Breast epithelium (tissue), 4 donors: ENCODE measurements around the gene POLN. TPM values are rescaled to one million over a fixed set of nuclear protein-coding genes. Genes with fewer than 3 reads are reported as not detected.
A peak's percentile ranks its signal among the peaks of the same experiment; 100 is the strongest.

Experiments
- DNase-seq, 2 donors: peaks; one replicate each; pipeline ENCODE4 v3.0.0-alpha.2; 2019; ENCODE audit warnings: low spot score in 2 of 2
- H3K27ac ChIP-seq, 2 donors: fragments of 200-600 bp; sonication (generic) in 1 of 2; one replicate each; pipeline ENCODE4 v1.5.1; 2016 to 2019; ENCODE audit warnings: mild to moderate bottlenecking in 1 of 2
- H3K27me3 ChIP-seq, 2 donors: fragments of 200-600 bp; sonication (generic) in 1 of 2; one replicate each; pipeline versions ENCODE4 v1.5.1 to v1.6.0; 2017 to 2019; ENCODE audit warnings: control low read depth in 1 of 2, mild to moderate bottlenecking in 1 of 2
- H3K36me3 ChIP-seq: fragments of 200-600 bp; one replicate; pipeline ENCODE4 v1.5.1; 2019
- H3K4me1 ChIP-seq, 2 donors: fragments of 200-600 bp; sonication (generic); one replicate each; pipeline ENCODE4 v1.5.1; 2016 to 2019; ENCODE audit warnings: control low read depth in 1 of 2
- H3K4me3 ChIP-seq, 3 donors: fragments of 200-600 bp; sonication (generic); 1 replicate in 2 of 3; 2 replicates in 1 of 3; pipeline ENCODE4 v1.5.1; 2016 to 2019; ENCODE audit warnings: mild to moderate bottlenecking in 3 of 3, moderate library complexity in 2 of 3
- H3K9me3 ChIP-seq, 2 donors: fragments of 200-600 bp; sonication (generic) in 1 of 2; one replicate each; pipeline ENCODE4 v1.5.1; 2016 to 2019; ENCODE audit warnings: control low read depth in 1 of 2
- CTCF ChIP-seq, 3 donors: fragments of 450-650 bp; IDR thresholded peaks; one replicate each; pipeline ENCODE4 v1.5.1; 2016 to 2017; ENCODE audit warnings: antibody characterized with exemption in 3 of 3, mild to moderate bottlenecking in 3 of 3, moderate library complexity in 3 of 3
- POLR2A ChIP-seq: fragments of 450-650 bp; IDR thresholded peaks from one replicate; pipeline ENCODE4 v1.6.1; 2016; ENCODE audit warnings: antibody characterized with exemption, mild to moderate bottlenecking, moderate library complexity
- POLR2AphosphoS5 ChIP-seq, 3 donors: sonication (generic); formaldehyde crosslinking; IDR thresholded peaks; one replicate each; pipeline ENCODE4 v1.6.1; 2017; ENCODE audit warnings: antibody characterized with exemption in 3 of 3
- intact Hi-C: fragments of 100-400 bp; cut with DNase I; formaldehyde crosslinking; loops from one replicate; pipeline ENCODE4 v1.15.1; 2023; ENCODE audit warnings: low total_unique reads
- total RNA-seq, 3 donors: library from RNA; depleted of rRNA; stranded (reverse); fragments of >200 nt; gene quantifications; one replicate each; pipeline ENCODE4 v1.1.0, GENCODE V29; 2016

POLN gene
- total RNA-seq, 3 donors from 2014 or later: 3.3 to 4.7 (median 4.3) TPM

- intact Hi-C loops: no loop called here
- Histone ChIP-seq H3K36me3 (no peaks in the 10 kb centered on the region), H3K27ac (no peak overlapping the region), H3K4me1 (peaks cover 0 to 2% of the 10 kb centered on the region in 2 donors), H3K27me3 (peaks cover 16 to 36% of the 10 kb centered on the region in 2 donors), H3K9me3 (no peaks in the 10 kb centered on the region), H3K4me3 (peak overlapping the region in 2 of 3 donors; percentile 51 to 70)
- no peak for TF ChIP-seq CTCF (IDR thresholded peaks at IDR 0.05)
- TF ChIP-seq POLR2A: no peak
- TF ChIP-seq POLR2AphosphoS5 (IDR thresholded peaks at IDR 0.05): no peak
- no peak for DNase-seq
Measured at GRCh38 chr4:2061186-2062131, 180.5 kb downstream of the POLN start.

GRCh38 chr4:2060611-2061185 lies 181.2 kb downstream of the POLN start:
- Histone ChIP-seq H3K9me3 (no peaks in the 10 kb centered on the region), H3K27me3 (peaks cover 16 to 36% of the 10 kb centered on the region in 2 donors), H3K4me3 (peak overlapping the region in 2 of 3 donors; percentile 51 to 70), H3K36me3 (no peaks in the 10 kb centered on the region), H3K27ac (no peak overlapping the region), H3K4me1 (peaks cover 0 to 2% of the 10 kb centered on the region in 2 donors)
- no peak for DNase-seq
- intact Hi-C loops: no loop called here
- TF ChIP-seq POLR2AphosphoS5 (IDR thresholded peaks at IDR 0.05): no peak
- TF ChIP-seq CTCF (IDR thresholded peaks at IDR 0.05): no peak
- TF ChIP-seq POLR2A: no peak

GRCh38 chr4:2059726-2060602 lies 182.0 kb downstream of the POLN start:
- intact Hi-C loops: no loop called here
- TF ChIP-seq CTCF (IDR thresholded peaks at IDR 0.05) (no peak), POLR2A (no peak), POLR2AphosphoS5 (IDR thresholded peaks at IDR 0.05) (no peak)
- DNase-seq: no peak
- no peaks in the 10 kb centered on the region for H3K36me3 ChIP-seq
- peaks cover 0 to 2% of the 10 kb centered on the region in 2 donors for H3K4me1 ChIP-seq
- peaks cover 16 to 36% of the 10 kb centered on the region in 2 donors for H3K27me3 ChIP-seq
- peak overlapping the region in 2 of 3 donors; percentile 51 to 70 for H3K4me3 ChIP-seq
- no peaks in the 10 kb centered on the region for H3K9me3 ChIP-seq
- no peak overlapping the region for H3K27ac ChIP-seq

GRCh38 chr4:2059046-2059725 lies 182.7 kb downstream of the POLN start, which contains the start of gene NAT8L:
Gene NAT8L (plus strand): TSS chr4:2059327. CDS start chr4:2059512, 185 bp downstream.
- H3K9me3 ChIP-seq: no peaks in the 10 kb centered on the region
- no peak for DNase-seq
- peaks cover 0 to 2% of the 10 kb centered on the region in 2 donors for H3K4me1 ChIP-seq
- H3K4me3 ChIP-seq: peak within 1 kb of the TSS; percentile 32 to 70 (median 51)
- no peaks in the 10 kb centered on the region for H3K36me3 ChIP-seq
- TF ChIP-seq POLR2AphosphoS5 (IDR thresholded peaks at IDR 0.05) (no peak), POLR2A (no peak), CTCF (IDR thresholded peaks at IDR 0.05) (no peak)
- peaks cover 16 to 36% of the 10 kb centered on the region in 2 donors for H3K27me3 ChIP-seq
- intact Hi-C loops: no loop called here
- no peak within 1 kb of the TSS for H3K27ac ChIP-seq
